Activated CD8-positive, alpha-beta memory T cell treated with anti-CD3 and anti-CD28 coated beads for 36 hours (primary cell): ENCODE results near the gene ZBTB32. TPM values are rescaled to one million over a fixed set of nuclear protein-coding genes. Genes with fewer than 3 reads are reported as not detected.

Source experiments
- total RNA-seq, 2 experiments: library from RNA; stranded (reverse); gene quantifications; one replicate each; pipeline ENCODE4 v1.2.3, GENCODE V29; 2021

Gene ZBTB32
- total RNA-seq, 2 experiments from 2014 or later = 278 to 282 TPM

Other genes starting within 250 kb of the ZBTB32 start
- gene KRTDAP, start 214.1 kb upstream of the ZBTB32 start, total RNA-seq = not detected
- gene DMKN, start 190.9 kb upstream of the ZBTB32 start, total RNA-seq = 1 to 10 TPM in 1 of 2 experiments, under 1 TPM in 1; 0.65 to 2.0 TPM
- gene SBSN, start 176.2 kb upstream of the ZBTB32 start, total RNA-seq = not detected
- gene GAPDHS, start 171.1 kb upstream of the ZBTB32 start, total RNA-seq = not detected
- 100 to 1,000 TPM; 106 to 110 TPM for gene TMEM147, start 158.9 kb upstream of the ZBTB32 start, total RNA-seq
- not detected for gene ATP4A, start 140.9 kb upstream of the ZBTB32 start, total RNA-seq
- not detected for gene PMIS2, start 118.4 kb upstream of the ZBTB32 start, total RNA-seq
- gene HAUS5, start 91.8 kb upstream of the ZBTB32 start, total RNA-seq = 10 to 100 TPM; 38.8 to 40.9 TPM
- 100 to 1,000 TPM; 102 to 104 TPM for gene RBM42, start 75.5 kb upstream of the ZBTB32 start, total RNA-seq
- gene ETV2, start 62.8 kb upstream of the ZBTB32 start, total RNA-seq = 1 to 10 TPM; 2.0 to 2.1 TPM
- gene COX6B1, start 56.2 kb upstream of the ZBTB32 start, total RNA-seq = 100 to 1,000 TPM; 426 to 431 TPM
- under 1 TPM; 0.23 to 0.38 TPM for gene UPK1A, start 38.0 kb upstream of the ZBTB32 start, total RNA-seq
- gene KMT2B, start 13.4 kb downstream of the ZBTB32 start, total RNA-seq = 10 to 100 TPM; 52.0 to 53.1 TPM
- gene IGFLR1, start 37.9 kb downstream of the ZBTB32 start, total RNA-seq = 10 to 100 TPM; 82.6 to 85.6 TPM
- gene U2AF1L4, start 40.9 kb downstream of the ZBTB32 start, total RNA-seq = 10 to 100 TPM; 24.9 to 26.6 TPM
- 10 to 100 TPM; 50.8 to 53.4 TPM for gene PSENEN, start 41.1 kb downstream of the ZBTB32 start, total RNA-seq
- gene LIN37, start 44.0 kb downstream of the ZBTB32 start, total RNA-seq = 10 to 100 TPM in 1 of 2 experiments, 1 to 10 TPM in 1; 7.3 to 10.5 TPM
- gene HSPB6, start 52.5 kb downstream of the ZBTB32 start, total RNA-seq = under 1 TPM in 1 of 2 experiments, not detected in 1; 0.21 TPM
- gene PROSER3, start 53.6 kb downstream of the ZBTB32 start, total RNA-seq = 10 to 100 TPM; 33.7 to 37.0 TPM
- 10 to 100 TPM; 12.0 to 16.5 TPM for gene ARHGAP33, start 71.0 kb downstream of the ZBTB32 start, total RNA-seq
- gene PRODH2, start 108.3 kb downstream of the ZBTB32 start, total RNA-seq = not detected
- gene NPHS1, start 147.9 kb downstream of the ZBTB32 start, total RNA-seq = not detected
- 1 to 10 TPM; 1.0 TPM for gene KIRREL2, start 152.4 kb downstream of the ZBTB32 start, total RNA-seq
- gene APLP1, start 164.0 kb downstream of the ZBTB32 start, total RNA-seq = 1 to 10 TPM in 1 of 2 experiments, under 1 TPM in 1; 0.61 to 1.7 TPM
- 10 to 100 TPM; 80.2 to 85.9 TPM for gene NFKBID, start 196.0 kb downstream of the ZBTB32 start, total RNA-seq
- gene HCST, start 198.0 kb downstream of the ZBTB32 start, total RNA-seq = 10 to 100 TPM; 63.0 to 66.2 TPM
- not detected for gene TYROBP, start 203.7 kb downstream of the ZBTB32 start, total RNA-seq
- gene LRFN3, start 231.8 kb downstream of the ZBTB32 start, total RNA-seq = 10 to 100 TPM; 11.8 TPM